ENCODE data around the gene PTPRS. TPM values are rescaled to one million over a fixed set of nuclear protein-coding genes. Genes with fewer than 3 reads are reported as not detected.

The PTPRS gene
- total and polyA plus RNA-seq, 2 donors (not counting 3 experiments of a cell fraction or from before 2014, with no cell fraction given): 10.1 to 16.1 TPM

- Histone ChIP-seq H3K79me2 (ENCODE audit: control insufficient read depth, insufficient read depth, low read length) (no peaks in the 10 kb centered on the region), H3K36me3 (ENCODE audit: control insufficient read depth in 2 of 2, extremely low read depth in 1 of 2, insufficient read depth in 2 of 2, low read length in 2 of 2) (no peaks in the 10 kb centered on the region), H3K4me1 (ENCODE audit: control insufficient read depth, extremely low read depth, insufficient read depth, low read length) (no peaks in the 10 kb centered on the region), H3K27me3 (ENCODE audit: control insufficient read depth in 2 of 2, insufficient read depth in 2 of 2, low read length in 2 of 2) (no peaks in the 10 kb centered on the region), H4K20me1 (replicated peaks; ENCODE audit: control insufficient read depth, extremely low read depth, insufficient read depth, low read length) (no peaks in the 10 kb centered on the region), H3K27ac (ENCODE audit: insufficient read depth, low read depth, low read length) (no peak overlapping the region), H2AFZ (ENCODE audit: low read depth, low read length) (no peak overlapping the region), H3K4me3 (replicated peaks in 1 of 3; ENCODE audit: insufficient read depth in 1 of 3, low read depth in 1 of 3, low read length in 3 of 3) (no peak overlapping the region), H3K9me1 (replicated peaks; ENCODE audit: control insufficient read depth, extremely low read depth, insufficient read depth, low read length) (no peaks in the 10 kb centered on the region), H3K4me2 (ENCODE audit: insufficient read depth, low read length) (no peak overlapping the region), H3K9ac (replicated peaks; ENCODE audit: extremely low read depth, insufficient read depth, low read length) (no peak overlapping the region), H3K9me3 (replicated peaks; ENCODE audit: control insufficient read depth, insufficient read depth, low read length) (no peaks in the 10 kb centered on the region)
- dilution Hi-C loops (cut with MboI; ENCODE audit: extremely low pct_ligation_motif_present, low sequenced_read_pairs): loop anchor here (25.0 kb wide), 1 partner anchor 121 kb away; no protein-coding TSS in a partner anchor
- ChIA-PET POLR2A (no interaction called here), CTCF (no interaction called here)
- FAIRE-seq: no peak
- no TSS peak for BruUV-seq (replicated peaks)
- intact Hi-C loops (cut with micrococcal nuclease): no loop called here
- DNase-seq (ENCODE audit: low read depth, low spot score): no peak
- TF ChIP-seq GATA2 (IDR thresholded peaks at IDR 0.05; ENCODE audit: insufficient read depth, insufficient read length, low read depth, low read length) (no peak), JUN (IDR thresholded peaks at IDR 0.05; ENCODE audit: borderline replicate concordance, insufficient read depth, insufficient read length, low read depth) (no peak), POLR2AphosphoS5 (IDR thresholded peaks at IDR 0.05; ENCODE audit: insufficient read depth, low read depth, low read length) (no peak), POLR2A (IDR thresholded peaks at IDR 0.05; ENCODE audit: low read depth, low read length) (no peak)
These were observed 25.3 kb upstream of the PTPRS start for GRCh38 chr19:5365905-5366304.

- H3K9me1 ChIP-seq (replicated peaks; ENCODE audit: control insufficient read depth, extremely low read depth, insufficient read depth, low read length): no peaks in the 10 kb centered on the region
- H3K9me3 ChIP-seq (replicated peaks; ENCODE audit: control insufficient read depth, insufficient read depth, low read length): no peaks in the 10 kb centered on the region
- FAIRE-seq (no peak), DNase-seq (ENCODE audit: low read depth, low spot score) (no peak)
- no peak overlapping the region for H3K4me2 ChIP-seq (ENCODE audit: insufficient read depth, low read length)
- ChIA-PET POLR2A (no interaction called here), CTCF (no interaction called here)
- H2AFZ ChIP-seq (ENCODE audit: low read depth, low read length): no peak overlapping the region
- dilution Hi-C loops (cut with MboI; ENCODE audit: extremely low pct_ligation_motif_present, low sequenced_read_pairs): loop anchor here (25.0 kb wide), 1 partner anchor 123 kb away; no protein-coding TSS in a partner anchor
- H3K27ac ChIP-seq (ENCODE audit: insufficient read depth, low read depth, low read length): no peak overlapping the region
- H3K36me3 ChIP-seq (ENCODE audit: control insufficient read depth in 2 of 2, extremely low read depth in 1 of 2, insufficient read depth in 2 of 2, low read length in 2 of 2): no peaks in the 10 kb centered on the region
- no peaks in the 10 kb centered on the region for H4K20me1 ChIP-seq (replicated peaks; ENCODE audit: control insufficient read depth, extremely low read depth, insufficient read depth, low read length)
- no TSS peak for BruUV-seq (replicated peaks)
- TF ChIP-seq POLR2A (IDR thresholded peaks at IDR 0.05; ENCODE audit: low read depth, low read length) (no peak), EZH2 (IDR thresholded peaks at IDR 0.05; ENCODE audit: borderline replicate concordance, low read depth, low read length, severe bottlenecking) (no peak), CTCF (IDR thresholded peaks at IDR 0.05; ENCODE audit: extremely low read depth in 1 of 2, insufficient read depth in 1 of 2, low read depth in 1 of 2, low read length in 2 of 2) (no peak), POLR2AphosphoS5 (IDR thresholded peaks at IDR 0.05; ENCODE audit: insufficient read depth, low read depth, low read length) (no peak), JUN (IDR thresholded peaks at IDR 0.05; ENCODE audit: borderline replicate concordance, insufficient read depth, insufficient read length, low read depth) (no peak), FOS (IDR thresholded peaks at IDR 0.05; ENCODE audit: borderline replicate concordance, insufficient read depth, low read length) (no peak), GATA2 (IDR thresholded peaks at IDR 0.05; ENCODE audit: insufficient read depth, insufficient read length, low read depth, low read length) (no peak), MYC (IDR thresholded peaks at IDR 0.05; ENCODE audit: low read depth, low read length) (no peak), MAX (IDR thresholded peaks at IDR 0.05; ENCODE audit: insufficient read depth, insufficient read length) (no peak)
- H3K9ac ChIP-seq (replicated peaks; ENCODE audit: extremely low read depth, insufficient read depth, low read length): no peak overlapping the region
- no peaks in the 10 kb centered on the region for H3K4me1 ChIP-seq (ENCODE audit: control insufficient read depth, extremely low read depth, insufficient read depth, low read length)
- H3K27me3 ChIP-seq (ENCODE audit: control insufficient read depth in 2 of 2, insufficient read depth in 2 of 2, low read length in 2 of 2): no peaks in the 10 kb centered on the region
- H3K79me2 ChIP-seq (ENCODE audit: control insufficient read depth, insufficient read depth, low read length): no peaks in the 10 kb centered on the region
- H3K4me3 ChIP-seq (replicated peaks in 1 of 3; ENCODE audit: insufficient read depth in 1 of 3, low read depth in 1 of 3, low read length in 3 of 3): no peak overlapping the region
- intact Hi-C loops (cut with micrococcal nuclease): no loop called here
These were observed 24.1 kb upstream of the PTPRS start for GRCh38 chr19:5364674-5365073.

Data from endothelial cell of umbilical vein (primary cell).